Breast epithelium (tissue), 3 donors: ENCODE results near the gene NUP98.
A peak's percentile ranks its signal among the peaks of the same experiment; 100 is the strongest.

Experiments used
- POLR2A ChIP-seq: fragments of 450-650 bp; IDR thresholded peaks from one replicate; pipeline ENCODE4 v1.6.1; 2016; ENCODE audit warnings: antibody characterized with exemption, mild to moderate bottlenecking, moderate library complexity
- POLR2AphosphoS5 ChIP-seq, 3 donors: sonication (generic); formaldehyde crosslinking; IDR thresholded peaks; one replicate each; pipeline ENCODE4 v1.6.1; 2017; ENCODE audit warnings: antibody characterized with exemption in 3 of 3
- TF ChIP-seq, protein P1 (sequence below), 3 donors: fragments of 450-650 bp; IDR thresholded peaks; one replicate each; pipeline ENCODE4 v1.5.1; 2016 to 2017; ENCODE audit warnings: antibody characterized with exemption in 3 of 3, mild to moderate bottlenecking in 3 of 3, moderate library complexity in 3 of 3

DNA sequence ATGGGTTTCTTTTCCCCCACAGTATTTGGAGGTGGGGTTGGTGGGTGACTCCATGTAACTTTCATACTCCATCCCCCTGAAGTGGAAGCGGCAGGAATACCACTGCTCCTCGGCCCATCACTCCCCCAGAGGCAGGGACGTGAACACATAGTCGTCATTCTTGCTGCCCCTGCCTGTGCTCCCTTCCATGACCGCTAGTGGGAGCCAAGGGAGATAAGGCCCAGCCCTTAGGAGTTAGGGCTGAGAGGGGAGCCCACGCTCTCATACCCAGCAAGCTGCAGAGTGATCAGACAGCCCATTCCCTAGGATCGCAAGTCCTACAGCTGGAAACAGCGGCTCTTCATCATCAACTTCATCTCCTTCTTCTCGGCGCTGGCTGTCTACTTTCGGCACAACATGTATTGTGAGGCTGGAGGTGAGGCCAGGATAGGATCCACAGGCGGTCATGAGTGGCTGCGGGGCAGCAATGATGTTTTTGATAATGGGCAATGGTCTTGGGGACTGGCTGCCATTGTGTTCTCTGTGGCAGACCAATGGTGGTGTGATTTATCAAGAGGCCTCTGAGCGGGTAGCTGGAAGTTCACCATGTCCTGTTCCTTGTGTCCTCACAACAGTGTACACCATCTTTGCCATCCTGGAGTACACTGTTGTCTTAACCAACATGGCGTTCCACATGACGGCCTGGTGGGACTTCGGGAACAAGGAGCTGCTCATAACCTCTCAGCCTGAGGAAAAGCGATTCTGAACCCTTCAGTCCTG is 27.5 kb upstream of the NUP98 start:
- TF ChIP-seq, protein P1, sequence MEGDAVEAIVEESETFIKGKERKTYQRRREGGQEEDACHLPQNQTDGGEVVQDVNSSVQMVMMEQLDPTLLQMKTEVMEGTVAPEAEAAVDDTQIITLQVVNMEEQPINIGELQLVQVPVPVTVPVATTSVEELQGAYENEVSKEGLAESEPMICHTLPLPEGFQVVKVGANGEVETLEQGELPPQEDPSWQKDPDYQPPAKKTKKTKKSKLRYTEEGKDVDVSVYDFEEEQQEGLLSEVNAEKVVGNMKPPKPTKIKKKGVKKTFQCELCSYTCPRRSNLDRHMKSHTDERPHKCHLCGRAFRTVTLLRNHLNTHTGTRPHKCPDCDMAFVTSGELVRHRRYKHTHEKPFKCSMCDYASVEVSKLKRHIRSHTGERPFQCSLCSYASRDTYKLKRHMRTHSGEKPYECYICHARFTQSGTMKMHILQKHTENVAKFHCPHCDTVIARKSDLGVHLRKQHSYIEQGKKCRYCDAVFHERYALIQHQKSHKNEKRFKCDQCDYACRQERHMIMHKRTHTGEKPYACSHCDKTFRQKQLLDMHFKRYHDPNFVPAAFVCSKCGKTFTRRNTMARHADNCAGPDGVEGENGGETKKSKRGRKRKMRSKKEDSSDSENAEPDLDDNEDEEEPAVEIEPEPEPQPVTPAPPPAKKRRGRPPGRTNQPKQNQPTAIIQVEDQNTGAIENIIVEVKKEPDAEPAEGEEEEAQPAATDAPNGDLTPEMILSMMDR (IDR thresholded peaks at IDR 0.05) = peak in 1 of 3 donors; percentile 10
- no peak for TF ChIP-seq POLR2AphosphoS5 (IDR thresholded peaks at IDR 0.05)
- TF ChIP-seq POLR2A = no peak
